ENCODE data around the gene BRAF.

DNA sequence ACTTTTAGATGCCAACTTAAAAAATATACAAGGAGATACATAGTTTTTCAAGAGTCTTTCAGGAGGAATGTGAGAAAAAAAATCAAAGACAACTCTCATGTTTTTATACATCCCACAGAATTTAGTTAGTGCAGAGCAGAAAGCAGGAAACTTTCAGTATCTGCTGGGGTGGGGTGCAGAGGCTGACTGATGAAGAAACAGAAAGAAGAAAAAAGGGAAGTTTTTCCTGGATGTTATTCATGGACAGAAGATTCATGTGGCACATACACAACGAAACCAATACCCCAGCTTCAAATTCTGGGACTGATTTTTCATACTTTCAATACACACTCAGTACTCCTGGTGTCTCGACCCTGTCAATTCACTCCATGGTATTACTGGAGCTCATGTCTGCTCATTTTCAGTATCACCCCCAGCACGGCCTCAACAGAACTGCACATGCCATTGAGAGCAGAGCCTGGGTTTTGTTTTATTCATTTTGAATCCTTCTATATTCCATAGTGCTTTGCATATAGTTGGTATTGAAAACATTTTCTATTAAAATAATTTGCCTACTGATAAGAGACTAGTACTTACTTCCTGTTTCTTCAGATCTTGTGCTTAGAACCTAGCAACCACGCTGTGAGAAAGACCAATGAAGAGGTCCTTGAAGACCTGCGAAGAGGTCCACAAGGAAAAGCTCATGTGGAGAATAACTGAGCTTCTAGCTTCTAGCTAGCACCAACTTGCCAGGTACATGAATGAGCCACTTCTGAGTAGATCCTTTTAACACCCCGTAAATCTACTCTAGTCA, 179.3 kb downstream of the BRAF start:
- TF ChIP-seq, protein P1, sequence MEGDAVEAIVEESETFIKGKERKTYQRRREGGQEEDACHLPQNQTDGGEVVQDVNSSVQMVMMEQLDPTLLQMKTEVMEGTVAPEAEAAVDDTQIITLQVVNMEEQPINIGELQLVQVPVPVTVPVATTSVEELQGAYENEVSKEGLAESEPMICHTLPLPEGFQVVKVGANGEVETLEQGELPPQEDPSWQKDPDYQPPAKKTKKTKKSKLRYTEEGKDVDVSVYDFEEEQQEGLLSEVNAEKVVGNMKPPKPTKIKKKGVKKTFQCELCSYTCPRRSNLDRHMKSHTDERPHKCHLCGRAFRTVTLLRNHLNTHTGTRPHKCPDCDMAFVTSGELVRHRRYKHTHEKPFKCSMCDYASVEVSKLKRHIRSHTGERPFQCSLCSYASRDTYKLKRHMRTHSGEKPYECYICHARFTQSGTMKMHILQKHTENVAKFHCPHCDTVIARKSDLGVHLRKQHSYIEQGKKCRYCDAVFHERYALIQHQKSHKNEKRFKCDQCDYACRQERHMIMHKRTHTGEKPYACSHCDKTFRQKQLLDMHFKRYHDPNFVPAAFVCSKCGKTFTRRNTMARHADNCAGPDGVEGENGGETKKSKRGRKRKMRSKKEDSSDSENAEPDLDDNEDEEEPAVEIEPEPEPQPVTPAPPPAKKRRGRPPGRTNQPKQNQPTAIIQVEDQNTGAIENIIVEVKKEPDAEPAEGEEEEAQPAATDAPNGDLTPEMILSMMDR (IDR thresholded peaks at IDR 0.05) = no peak
- no peak for TF ChIP-seq POLR2A (IDR thresholded peaks at IDR 0.05)
